GM12864 (cell line): ENCODE measurements around the gene ERFL.

Experiments used
- DNase-seq: peaks from one replicate; pipeline ENCODE4 v3.0.0-alpha.2; 2011; ENCODE audit warnings: low read depth
- H3K4me3 ChIP-seq: 2 replicates; pipeline ENCODE4 v1.5.1; 2011; ENCODE audit warnings: mild to moderate bottlenecking, low read depth, low read length, control low read depth
- TF ChIP-seq, protein P1 (sequence below): IDR thresholded peaks from 2 replicates; pipeline ENCODE4 v1.5.1; 2011; ENCODE audit warnings: low read depth, mild to moderate bottlenecking, moderate library complexity, low read length, control low read depth, inconsistent platforms; ENCODE audit errors: missing control alignments

Gene ERFL

DNA sequence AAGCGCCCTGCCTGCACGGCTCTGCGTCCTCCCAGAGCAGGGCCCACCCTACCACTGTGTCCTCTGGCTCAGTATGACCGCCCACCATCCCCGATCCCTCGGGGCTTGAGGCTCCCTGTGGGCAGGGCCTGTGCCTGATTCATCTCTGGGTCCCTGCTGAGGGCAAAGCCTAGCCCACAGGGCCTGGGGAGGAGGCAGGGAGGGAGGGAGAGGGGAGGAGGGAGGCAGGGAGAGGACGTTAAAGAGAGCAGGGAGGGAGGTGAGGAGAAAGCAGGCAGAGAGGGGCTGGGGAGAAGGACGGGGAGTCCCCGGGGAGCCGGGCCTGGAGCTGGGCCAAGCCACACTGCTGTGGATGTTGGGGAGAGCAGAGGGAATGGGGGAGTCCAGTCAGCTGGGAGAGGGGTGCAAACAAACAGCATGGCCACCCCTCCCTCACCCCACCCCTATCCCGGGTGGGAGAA is 4.0 kb upstream of the ERFL start:
- TF ChIP-seq, protein P1, sequence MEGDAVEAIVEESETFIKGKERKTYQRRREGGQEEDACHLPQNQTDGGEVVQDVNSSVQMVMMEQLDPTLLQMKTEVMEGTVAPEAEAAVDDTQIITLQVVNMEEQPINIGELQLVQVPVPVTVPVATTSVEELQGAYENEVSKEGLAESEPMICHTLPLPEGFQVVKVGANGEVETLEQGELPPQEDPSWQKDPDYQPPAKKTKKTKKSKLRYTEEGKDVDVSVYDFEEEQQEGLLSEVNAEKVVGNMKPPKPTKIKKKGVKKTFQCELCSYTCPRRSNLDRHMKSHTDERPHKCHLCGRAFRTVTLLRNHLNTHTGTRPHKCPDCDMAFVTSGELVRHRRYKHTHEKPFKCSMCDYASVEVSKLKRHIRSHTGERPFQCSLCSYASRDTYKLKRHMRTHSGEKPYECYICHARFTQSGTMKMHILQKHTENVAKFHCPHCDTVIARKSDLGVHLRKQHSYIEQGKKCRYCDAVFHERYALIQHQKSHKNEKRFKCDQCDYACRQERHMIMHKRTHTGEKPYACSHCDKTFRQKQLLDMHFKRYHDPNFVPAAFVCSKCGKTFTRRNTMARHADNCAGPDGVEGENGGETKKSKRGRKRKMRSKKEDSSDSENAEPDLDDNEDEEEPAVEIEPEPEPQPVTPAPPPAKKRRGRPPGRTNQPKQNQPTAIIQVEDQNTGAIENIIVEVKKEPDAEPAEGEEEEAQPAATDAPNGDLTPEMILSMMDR: no peak
- H3K4me3 ChIP-seq: no peak overlapping the region
- DNase-seq: no peak

DNA sequence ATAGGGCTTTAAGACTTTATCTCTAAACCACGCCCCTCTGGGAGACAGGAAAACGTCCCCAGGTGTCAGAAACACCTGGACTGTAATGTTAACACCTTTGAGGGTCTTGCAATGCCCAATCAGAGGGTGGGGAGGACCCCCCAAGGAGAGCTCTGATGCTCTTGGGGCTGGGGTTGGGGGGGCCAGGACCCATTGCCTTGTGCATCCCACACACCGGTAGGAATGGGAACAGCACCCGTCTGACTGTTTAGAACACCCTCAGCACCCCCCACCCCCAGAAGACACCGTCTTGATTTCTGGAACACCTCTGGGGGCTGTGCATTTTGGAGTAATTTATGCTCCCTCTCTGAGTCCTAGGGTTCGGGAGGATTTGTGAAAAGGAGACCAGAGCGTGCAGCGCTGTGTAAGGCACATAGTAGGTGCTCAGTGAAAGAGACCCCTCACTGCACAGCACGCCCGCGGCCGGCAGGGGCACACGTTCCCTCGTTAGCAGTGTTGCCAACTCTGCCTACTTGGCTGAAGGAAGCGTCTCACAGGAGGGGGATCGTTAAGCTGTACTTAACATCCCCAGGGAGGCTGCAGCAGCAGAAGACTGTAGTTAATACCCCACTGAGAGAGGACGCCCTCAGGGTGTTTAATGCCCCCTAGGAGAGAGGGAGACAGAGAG is 2.8 kb upstream of the ERFL start:
- H3K4me3 ChIP-seq: no peak overlapping the region
- TF ChIP-seq, protein P1: peak; percentile 71
- no peak for DNase-seq

DNA sequence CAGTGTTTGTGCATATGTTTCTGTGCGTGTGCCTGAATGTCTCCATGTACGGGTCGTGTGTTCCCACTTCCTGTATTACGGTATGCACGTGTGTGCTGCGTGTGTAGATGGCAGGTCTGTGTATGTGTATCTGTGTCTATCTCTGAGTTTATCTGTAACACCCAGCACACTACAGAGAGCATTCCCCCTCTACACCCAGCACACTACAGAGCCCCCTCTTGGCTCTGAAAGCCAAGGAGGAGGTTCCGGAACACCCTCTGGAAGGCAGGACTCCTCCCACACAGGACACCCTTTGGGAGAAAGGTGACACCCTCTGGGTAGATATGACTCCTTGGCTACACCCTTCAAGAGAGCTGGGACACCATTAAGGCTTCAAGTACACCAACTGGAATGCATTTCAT is 2.1 kb upstream of the ERFL start:
- no peak overlapping the region for H3K4me3 ChIP-seq
- no peak for DNase-seq
- TF ChIP-seq, protein P1: no peak

DNA sequence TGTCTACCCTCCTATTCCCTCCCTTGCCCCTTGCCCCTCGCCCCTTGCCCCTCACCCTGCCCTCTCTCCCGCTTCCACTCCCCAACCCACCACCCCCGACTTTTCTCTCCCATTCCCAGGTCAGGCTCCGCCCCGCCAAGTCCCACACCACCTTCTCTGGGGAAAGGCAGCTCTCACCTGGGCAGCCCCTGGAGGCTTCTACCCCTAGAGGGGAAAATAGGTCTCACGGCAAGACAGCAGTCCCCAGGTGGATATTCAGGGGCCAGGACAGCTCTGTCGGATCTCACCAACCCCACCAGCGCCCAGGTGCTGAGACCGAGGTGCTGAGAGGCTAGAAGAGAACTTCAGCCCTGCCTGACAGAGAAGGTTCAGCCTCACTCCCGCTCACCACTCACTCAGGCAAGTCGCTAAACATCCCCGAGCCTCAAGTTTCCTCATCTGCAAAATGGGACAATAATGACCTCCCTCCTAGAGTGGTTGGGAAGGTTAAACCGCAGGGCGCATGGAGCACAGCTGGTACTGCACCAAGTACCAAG is 1.4 kb upstream of the ERFL start:
- no peak overlapping the region; the same call in 1 of the 2 replicates for H3K4me3 ChIP-seq
- no peak for DNase-seq
- TF ChIP-seq, protein P1: no peak

DNA sequence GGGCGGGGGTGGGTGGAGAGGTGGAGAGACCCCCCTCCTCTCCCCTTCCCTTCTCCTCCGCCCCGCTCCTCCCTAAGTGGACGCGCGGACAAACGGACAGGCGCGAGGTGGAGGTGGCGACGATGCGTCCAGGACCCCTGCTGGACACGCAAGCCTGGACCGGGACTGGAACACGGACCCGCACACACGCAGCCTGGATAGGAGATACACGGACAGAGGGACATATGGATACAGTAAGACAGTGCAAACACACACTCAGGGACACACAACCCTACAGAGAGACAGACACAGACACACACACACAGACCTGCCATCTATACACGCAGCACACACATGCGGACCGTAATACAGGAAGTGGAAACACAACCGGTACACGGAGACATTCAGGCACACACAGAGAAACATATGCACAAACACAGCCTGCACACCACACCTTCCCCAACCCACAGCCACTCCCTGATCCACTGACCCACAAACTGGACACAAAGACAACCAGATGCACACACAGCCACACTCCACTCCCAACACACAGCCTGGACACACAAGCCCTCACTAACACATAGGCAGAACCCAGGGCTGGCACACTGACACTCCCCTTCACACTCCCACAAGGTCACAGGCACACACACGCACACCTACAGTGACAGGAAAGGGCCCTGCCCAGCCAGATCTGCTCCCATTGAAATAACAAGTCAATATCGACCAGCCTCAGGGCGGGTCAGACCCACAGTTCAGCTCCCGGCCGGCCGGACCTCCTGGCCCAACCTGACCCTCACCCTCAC is 696 bp upstream of the ERFL start:
- DNase-seq: no peak
- TF ChIP-seq, protein P1: no peak
- peak overlapping the region; percentile 54 for H3K4me3 ChIP-seq

DNA sequence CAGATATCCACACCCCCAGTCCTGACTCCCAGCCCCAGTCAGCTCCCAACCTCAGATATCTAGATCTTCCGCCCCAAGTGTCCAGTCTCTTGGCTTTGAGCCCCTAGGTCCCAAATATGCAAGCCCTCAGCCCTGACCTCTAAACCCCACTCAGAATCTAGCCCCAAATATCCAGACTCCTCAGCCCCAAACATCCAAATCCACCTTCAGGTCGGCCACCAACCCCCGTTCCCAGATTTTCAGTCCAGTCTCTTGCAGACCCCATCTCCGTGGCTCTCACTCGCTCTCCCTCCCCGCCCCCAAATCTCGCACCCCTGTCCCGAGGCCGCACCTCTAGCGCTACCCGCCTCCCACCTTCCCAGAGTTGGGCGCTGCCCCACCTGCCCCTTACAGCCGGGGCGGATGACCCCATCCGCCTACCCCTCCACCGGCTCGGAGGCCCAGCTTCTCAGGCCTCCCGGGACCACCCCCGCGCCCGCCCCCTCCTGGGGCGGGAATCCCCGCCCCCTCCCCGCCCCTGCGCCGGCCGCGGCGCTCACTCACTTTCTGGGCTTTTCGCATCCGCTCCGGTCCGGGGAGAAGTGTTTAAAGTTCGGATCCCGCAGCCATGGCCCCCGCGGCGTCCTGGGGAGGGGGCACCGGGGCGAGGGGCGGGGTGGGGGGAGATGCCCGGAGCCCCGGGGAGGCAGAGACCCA is 604 bp downstream of the ERFL start:
- peak overlapping the region; percentile 54 for H3K4me3 ChIP-seq
- no peak for DNase-seq
- TF ChIP-seq, protein P1: no peak
